HG03135 (cell line): ENCODE data around the gene PCDHGB7.
"Not testable (repeated sequence)": the region's sequence is repeated elsewhere in the genome, so short reads cannot be mapped to it uniquely, and the experiment has no call there.

Source experiments
- ATAC-seq: cut with Tn5 transposase; IDR thresholded peaks from one replicate; pipeline ENCODE4 v1.9.1; 2021; ENCODE audit warnings: mild to moderate bottlenecking, moderate library complexity; ENCODE audit not compliant: unreplicated experiment

The PCDHGB7 gene

DNA sequence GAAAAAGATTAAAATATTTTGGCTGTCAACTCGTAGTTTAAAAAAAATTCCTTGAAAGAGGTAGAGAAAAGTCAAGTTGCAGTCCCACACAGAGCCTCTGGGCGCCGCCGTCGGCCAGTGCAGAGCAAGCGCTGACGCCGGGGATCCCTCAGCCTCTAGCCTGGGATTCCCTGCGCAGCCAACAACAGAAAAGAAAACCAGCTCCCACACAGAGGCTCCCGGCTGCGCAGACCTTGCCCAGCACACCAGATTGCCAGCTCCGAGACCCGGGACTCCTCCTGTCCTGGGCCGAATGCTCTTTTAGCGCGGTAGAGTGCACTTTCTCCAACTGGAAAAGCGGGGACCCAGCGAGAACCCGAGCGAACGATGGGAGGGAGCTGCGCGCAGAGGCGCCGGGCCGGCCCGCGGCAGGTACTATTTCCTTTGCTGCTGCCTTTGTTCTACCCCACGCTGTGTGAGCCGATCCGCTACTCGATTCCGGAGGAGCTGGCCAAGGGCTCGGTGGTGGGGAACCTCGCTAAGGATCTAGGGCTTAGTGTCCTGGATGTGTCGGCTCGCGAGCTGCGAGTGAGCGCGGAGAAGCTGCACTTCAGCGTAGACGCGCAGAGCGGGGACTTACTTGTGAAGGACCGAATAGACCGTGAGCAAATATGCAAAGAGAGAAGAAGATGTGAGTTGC is at the start of gene PCDHGB7:
PCDHGB7 (plus strand) TSS at position 184 of the 679 bp plus-strand sequence; CDS start at position 367, 183 bp downstream.
- ATAC-seq, result peak; percentile 81

DNA sequence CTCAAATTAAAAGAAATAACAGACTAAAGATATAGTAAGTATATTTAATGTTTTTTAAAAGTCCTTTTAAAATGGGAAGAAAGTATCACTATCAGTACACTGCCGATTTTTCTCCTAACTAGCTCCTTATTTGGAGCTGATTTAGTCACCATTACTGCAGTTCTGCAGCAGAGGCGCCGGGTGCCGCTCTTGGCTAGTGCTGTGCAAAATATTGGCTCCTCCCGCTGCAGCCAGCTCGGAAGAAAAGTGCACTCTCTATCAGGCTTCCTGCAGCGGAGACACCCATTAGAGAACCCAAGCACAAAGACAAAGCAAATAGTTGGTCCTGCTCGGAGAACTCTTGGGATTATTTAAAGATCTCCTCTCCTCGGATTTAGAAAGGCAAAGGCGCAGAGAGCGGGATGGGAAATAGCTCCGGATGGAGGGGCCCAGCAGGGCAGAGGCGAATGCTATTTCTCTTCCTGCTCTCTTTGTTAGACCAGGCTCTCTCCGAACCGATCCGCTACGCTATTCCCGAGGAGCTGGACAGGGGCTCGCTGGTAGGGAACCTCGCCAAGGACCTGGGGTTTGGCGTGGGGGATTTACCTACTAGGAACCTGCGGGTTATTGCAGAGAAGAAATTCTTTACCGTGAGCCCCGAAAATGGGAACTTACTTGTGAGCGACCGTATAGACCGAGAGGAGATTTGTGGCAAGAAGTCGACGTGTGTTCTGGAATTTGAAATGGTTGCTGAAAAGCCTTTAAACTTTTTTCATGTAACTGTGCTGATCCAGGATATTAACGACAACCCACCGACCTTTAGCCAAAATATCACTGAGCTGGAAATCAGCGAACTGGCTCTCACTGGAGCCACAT is 47.3 kb upstream of the PCDHGB7 start, which contains the start of gene PCDHGB3:
PCDHGB3 (plus strand) TSS at position 249 of the 855 bp plus-strand sequence; CDS start at position 402, 153 bp downstream.
- ATAC-seq, result peak; percentile 75

DNA sequence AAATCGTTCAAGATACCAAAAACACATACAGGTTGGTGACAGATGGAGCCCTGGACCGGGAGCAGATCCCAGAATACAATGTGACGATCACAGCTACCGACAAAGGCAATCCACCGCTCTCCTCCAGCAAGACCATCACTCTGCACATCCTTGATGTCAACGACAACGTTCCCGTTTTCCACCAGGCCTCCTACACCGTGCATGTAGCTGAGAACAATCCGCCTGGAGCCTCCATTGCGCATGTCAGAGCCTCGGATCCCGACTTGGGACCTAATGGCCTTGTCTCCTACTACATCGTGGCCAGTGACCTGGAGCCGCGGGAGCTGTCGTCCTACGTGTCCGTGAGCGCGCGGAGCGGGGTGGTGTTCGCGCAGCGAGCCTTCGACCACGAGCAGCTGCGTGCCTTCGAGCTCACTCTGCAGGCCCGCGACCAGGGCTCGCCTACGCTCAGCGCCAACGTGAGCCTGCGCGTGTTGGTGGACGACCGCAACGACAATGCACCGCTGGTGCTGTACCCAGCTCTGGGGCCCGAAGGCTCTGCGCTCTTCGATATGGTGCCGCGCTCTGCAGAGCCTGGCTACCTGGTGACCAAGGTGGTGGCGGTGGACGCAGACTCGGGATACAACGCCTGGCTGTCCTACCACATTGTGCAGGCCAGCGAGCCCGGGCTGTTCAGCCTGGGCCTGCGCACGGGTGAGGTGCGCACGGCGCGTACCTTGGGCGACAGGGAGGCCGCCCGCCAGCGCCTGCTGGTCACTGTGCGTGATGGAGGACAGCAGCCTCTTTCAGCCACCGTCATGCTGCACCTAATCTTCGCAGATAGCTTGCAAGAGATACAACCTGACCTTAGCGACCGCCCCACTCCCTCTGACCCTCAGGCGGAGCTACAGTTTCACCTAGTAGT is 45.7 kb upstream of the PCDHGB7 start:
- ATAC-seq, result no peak

DNA sequence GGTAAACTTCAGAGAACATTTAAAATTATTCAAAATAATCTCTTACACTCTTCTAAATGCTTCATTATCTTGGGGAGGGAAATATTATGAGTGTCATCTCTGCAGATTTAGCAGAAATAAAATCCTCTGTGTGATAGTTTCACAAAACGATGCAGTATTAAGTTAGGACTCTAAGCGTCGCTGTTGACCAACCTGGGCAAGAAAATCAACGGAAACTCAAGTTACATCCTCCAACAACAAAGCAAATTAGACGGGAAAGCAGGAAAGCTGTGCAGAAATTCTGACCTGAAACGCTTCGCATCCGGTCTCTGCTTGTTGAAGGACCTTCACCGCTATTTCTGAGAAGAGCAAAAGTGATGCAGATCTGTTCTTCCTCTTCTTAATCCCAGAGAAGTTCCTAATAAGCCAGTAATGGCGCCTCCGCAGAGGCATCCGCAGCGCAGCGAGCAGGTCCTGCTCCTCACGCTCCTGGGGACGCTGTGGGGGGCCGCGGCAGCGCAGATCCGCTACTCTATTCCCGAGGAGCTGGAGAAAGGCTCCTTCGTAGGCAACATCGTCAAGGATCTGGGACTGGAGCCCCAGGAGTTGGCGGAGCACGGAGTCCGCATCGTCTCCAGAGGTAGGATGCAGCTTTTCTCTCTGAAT is 43.7 kb upstream of the PCDHGB7 start, which contains the start of gene PCDHGA6:
PCDHGA6 (plus strand) TSS at position 219 of the 645 bp plus-strand sequence; CDS start at position 412, 193 bp downstream.
- no peak for ATAC-seq

DNA sequence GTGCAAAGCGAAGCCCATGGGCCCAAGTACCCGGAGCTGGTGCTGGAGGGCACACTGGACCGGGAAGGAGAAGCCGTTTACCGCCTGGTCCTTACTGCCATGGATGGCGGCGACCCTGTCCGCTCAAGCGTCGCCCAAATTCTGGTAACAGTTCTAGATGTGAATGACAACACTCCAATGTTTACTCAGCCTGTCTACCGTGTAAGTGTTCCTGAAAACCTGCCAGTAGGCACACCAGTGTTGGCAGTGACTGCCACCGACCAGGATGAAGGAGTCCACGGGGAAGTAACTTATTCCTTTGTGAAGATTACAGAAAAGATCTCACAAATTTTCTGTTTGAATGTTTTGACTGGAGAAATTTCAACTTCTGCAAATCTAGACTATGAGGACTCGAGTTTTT is 42.9 kb upstream of the PCDHGB7 start:
- no peak for ATAC-seq

DNA sequence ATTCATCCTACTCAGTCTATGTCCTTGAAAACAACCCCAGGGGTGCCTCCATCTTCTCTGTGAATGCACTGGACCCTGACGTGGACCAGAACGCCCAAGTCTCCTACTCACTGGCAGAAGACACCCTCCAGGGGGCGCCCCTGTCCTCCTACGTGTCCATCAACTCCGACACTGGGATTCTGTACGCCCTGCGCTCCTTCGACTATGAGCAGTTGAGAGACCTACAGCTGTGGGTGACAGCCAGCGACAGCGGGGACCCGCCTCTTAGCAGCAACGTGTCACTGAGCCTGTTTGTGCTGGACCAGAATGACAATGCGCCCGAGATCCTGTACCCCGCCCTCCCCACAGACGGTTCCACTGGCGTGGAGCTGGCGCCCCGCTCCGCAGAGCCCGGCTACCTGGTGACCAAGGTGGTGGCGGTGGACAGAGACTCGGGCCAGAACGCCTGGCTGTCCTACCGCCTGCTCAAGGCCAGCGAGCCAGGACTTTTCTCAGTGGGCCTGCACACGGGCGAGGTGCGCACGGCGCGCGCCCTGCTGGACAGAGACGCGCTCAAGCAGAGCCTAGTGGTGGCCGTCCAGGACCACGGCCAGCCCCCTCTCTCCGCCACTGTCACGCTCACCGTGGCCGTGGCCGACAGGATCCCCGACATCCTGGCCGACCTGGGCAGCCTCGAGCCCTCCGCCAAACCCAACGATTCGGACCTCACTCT is 41.9 kb upstream of the PCDHGB7 start:
- not testable (repeated sequence) for ATAC-seq

DNA sequence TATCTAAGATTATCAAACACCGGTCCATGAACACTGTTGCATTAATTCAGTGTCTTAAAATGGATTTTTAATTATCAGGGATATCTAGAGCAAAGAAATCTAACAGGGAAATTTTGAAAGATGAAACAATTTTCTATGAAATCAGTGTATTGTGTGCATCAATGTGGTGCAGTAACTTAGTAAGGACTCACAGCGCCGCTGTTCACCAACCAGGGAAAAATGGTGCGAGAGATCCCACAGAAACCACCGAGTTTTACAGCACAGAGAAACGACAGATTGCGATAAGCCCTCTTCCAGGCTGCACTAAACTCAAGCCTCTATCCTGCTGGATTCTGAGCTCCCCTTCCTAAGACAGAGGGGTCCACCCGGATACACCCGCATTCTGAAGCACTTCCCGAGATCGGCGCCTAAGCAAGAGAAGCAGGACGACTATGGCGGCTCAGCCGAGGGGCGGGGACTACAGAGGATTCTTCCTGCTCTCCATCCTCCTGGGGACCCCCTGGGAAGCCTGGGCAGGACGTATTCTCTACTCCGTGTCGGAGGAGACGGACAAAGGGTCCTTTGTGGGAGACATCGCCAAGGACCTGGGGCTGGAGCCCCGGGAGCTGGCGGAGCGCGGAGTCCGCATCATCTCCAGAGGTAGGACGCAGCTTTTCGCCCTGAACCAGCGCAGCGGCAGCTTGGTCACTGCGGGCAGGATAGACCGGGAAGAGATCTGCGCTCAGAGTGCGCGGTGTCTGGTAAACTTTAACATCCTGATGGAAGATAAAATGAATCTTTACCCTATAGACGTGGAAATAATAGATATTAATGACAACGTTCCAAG is 34.8 kb upstream of the PCDHGB7 start, which contains the start of gene PCDHGA7:
PCDHGA7 (plus strand) TSS at position 274 of the 826 bp plus-strand sequence; CDS start at position 432, 158 bp downstream.
- ATAC-seq, result no peak

DNA sequence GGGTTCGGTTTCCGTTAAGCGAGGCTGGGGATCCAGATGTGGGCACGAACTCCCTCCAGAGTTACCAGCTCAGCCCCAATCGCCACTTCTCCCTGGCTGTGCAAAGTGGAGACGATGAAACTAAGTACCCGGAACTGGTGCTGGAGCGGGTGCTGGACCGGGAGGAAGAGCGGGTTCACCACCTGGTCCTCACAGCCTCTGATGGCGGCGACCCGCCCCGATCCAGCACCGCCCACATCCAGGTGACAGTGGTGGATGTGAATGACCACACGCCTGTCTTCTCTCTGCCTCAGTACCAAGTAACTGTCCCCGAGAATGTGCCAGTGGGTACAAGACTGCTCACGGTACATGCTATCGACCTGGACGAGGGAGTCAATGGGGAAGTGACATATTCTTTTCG is 34.1 kb upstream of the PCDHGB7 start:
- no peak for ATAC-seq

DNA sequence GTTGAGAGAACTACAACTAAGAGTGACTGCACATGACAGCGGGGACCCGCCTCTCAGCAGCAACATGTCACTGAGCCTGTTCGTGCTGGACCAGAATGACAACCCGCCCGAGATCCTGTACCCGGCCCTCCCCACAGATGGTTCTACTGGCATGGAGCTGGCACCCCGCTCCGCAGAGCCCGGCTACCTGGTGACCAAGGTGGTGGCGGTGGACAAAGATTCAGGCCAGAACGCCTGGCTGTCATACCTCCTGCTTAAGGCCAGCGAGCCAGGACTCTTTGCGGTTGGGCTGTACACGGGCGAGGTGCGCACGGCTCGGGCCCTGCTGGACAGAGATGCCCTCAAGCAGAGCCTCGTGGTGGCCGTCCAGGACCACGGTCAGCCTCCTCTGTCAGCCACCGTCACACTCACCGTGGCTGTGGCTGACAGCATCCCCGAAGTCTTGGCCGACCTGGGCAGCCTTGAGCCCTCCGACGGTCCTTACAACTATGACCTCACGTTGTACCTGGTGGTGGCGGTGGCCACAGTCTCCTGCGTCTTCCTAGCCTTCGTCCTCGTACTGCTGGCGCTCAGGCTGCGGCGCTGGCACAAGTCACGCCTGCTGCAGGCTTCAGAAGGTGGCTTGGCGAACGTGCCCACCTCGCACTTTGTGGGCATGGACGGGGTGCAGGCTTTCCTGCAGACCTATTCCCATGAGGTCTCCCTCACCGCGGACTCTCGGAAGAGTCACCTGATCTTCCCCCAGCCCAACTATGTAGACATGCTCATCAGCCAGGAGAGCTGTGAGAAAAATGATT is 32.8 kb upstream of the PCDHGB7 start:
- no peak for ATAC-seq

DNA sequence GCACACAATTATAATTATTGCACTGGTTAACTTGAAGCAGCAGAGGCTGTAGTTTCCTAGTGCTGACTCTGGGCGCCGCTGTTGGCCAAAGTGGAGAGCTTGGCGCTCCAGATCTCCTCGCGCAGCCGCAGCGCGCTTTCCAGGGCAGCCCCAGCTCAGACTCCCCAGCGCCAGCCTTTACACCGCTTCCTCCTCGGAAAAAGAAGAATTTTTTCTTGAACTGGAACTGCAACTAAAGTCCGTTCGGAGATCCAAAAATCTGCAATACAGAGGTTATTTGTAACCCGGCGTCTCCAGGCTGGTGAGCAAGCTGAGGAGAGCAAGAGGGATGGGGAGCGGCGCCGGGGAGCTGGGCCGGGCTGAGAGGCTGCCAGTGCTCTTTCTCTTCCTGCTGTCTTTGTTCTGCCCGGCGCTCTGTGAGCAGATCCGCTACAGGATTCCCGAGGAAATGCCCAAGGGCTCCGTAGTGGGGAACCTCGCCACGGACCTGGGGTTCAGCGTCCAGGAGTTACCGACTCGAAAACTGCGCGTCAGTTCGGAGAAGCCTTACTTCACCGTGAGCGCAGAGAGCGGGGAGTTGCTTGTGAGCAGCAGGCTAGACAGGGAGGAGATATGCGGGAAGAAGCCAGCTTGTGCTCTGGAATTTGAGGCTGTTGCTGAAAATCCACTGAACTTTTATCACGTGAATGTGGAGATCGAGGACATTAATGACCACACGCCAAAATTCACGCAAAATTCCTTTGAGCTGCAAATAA is 29.7 kb upstream of the PCDHGB7 start, which contains the start of gene PCDHGB4:
PCDHGB4 (plus strand) TSS at position 142 of the 755 bp plus-strand sequence; CDS start at position 329, 187 bp downstream.
- ATAC-seq, result not testable (repeated sequence)

DNA sequence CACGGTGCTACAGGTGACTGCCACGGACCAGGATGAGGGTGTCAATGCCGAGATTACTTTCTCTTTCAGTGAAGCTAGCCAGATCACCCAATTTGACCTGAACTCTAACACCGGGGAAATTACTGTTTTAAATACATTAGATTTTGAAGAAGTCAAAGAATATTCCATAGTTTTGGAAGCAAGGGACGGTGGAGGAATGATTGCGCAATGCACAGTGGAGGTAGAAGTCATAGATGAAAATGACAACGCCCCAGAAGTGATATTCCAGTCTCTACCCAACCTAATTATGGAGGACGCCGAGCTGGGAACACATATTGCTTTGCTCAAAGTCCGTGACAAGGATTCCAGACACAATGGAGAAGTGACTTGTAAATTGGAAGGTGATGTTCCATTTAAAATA is 28.8 kb upstream of the PCDHGB7 start:
- ATAC-seq, result no peak

DNA sequence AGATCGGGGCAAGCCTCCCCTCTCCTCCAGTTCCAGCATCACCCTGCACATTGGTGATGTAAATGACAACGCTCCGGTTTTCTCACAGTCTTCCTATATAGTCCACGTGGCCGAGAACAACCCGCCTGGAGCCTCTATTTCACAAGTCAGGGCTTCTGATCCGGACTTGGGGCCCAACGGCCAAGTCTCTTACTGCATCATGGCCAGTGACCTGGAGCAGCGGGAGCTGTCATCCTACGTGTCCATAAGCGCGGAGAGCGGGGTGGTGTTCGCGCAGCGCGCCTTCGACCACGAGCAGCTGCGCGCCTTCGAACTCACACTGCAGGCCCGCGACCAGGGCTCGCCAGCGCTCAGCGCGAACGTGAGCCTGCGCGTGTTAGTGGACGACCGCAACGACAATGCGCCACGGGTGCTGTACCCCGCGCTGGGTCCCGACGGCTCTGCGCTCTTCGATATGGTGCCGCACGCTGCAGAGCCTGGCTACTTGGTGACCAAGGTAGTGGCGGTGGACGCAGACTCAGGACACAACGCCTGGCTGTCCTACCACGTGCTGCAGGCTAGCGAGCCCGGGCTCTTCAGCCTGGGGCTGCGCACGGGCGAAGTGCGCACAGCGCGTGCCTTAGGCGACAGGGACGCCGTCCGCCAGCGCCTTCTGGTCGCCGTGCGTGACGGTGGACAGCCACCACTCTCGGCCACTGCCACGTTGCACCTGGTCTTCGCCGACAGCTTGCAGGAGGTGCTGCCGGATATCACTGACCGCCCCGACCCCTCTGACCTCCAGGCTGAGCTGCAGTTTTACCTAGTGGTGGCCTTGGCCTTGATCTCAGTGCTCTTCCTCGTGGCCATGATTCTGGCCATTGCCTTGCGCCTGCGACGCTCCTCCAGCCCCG is 28.1 kb upstream of the PCDHGB7 start:
- ATAC-seq, result no peak

DNA sequence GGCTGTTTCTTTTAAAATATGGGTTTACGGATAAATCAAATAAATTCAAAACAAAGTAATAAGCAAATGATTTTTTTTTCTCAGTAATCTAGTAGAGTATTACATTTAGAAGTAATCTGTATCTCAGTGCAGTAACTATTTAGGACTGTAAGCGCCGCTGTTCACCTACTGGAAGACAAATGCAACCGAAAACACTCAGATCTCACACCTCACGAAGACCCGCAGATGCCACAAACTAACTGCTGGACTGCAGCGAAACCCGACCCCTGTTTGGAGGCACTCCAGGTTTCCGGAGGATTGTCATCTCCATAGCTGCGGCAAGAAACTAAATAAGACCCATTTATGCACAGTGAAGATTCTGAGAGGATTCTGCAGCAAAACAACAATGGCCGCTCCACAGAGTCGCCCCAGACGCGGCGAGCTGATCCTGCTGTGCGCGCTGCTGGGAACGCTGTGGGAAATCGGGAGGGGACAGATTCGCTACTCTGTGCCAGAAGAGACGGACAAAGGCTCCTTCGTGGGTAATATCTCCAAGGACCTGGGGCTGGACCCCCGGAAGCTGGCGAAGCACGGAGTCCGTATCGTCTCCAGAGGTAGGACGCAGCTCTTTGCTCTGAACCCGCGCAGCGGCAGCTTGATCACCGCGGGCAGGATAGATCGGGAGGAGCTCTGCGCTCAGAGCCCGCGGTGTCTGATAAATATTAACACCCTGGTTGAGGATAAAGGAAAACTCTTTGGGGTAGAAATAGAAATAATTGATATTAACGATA is 24.9 kb upstream of the PCDHGB7 start, which contains the start of gene PCDHGA8:
PCDHGA8 (plus strand) TSS at position 205 of the 770 bp plus-strand sequence; CDS start at position 386, 181 bp downstream.
- ATAC-seq, result no peak

DNA sequence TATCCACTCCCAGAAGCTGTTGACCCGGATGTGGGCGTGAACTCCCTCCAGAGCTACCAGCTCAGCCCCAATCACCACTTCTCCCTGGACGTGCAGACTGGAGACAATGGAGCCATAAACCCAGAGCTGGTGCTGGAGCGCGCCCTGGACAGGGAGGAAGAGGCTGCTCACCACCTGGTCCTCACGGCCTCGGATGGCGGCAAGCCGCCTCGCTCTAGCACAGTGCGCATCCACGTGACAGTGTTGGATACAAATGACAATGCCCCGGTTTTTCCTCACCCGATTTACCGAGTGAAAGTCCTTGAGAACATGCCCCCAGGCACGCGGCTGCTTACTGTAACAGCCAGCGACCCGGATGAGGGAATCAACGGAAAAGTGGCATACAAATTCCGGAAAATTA is 24.2 kb upstream of the PCDHGB7 start:
- no peak for ATAC-seq
